ENCODE results near the gene GRID1.

Gene GRID1

GRCh38 chr10:86365346-86366032 lies 1.1 kb downstream of the GRID1 start:
- no peak for DNase-seq (ENCODE audit: low read depth)
- TF ChIP-seq, protein P1, sequence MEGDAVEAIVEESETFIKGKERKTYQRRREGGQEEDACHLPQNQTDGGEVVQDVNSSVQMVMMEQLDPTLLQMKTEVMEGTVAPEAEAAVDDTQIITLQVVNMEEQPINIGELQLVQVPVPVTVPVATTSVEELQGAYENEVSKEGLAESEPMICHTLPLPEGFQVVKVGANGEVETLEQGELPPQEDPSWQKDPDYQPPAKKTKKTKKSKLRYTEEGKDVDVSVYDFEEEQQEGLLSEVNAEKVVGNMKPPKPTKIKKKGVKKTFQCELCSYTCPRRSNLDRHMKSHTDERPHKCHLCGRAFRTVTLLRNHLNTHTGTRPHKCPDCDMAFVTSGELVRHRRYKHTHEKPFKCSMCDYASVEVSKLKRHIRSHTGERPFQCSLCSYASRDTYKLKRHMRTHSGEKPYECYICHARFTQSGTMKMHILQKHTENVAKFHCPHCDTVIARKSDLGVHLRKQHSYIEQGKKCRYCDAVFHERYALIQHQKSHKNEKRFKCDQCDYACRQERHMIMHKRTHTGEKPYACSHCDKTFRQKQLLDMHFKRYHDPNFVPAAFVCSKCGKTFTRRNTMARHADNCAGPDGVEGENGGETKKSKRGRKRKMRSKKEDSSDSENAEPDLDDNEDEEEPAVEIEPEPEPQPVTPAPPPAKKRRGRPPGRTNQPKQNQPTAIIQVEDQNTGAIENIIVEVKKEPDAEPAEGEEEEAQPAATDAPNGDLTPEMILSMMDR (IDR thresholded peaks at IDR 0.05; ENCODE audit: control insufficient read depth, extremely low read depth, insufficient read depth), result no peak
- H3K4me3 ChIP-seq (ENCODE audit: low read depth, low read length), result no peak overlapping the region

DNA sequence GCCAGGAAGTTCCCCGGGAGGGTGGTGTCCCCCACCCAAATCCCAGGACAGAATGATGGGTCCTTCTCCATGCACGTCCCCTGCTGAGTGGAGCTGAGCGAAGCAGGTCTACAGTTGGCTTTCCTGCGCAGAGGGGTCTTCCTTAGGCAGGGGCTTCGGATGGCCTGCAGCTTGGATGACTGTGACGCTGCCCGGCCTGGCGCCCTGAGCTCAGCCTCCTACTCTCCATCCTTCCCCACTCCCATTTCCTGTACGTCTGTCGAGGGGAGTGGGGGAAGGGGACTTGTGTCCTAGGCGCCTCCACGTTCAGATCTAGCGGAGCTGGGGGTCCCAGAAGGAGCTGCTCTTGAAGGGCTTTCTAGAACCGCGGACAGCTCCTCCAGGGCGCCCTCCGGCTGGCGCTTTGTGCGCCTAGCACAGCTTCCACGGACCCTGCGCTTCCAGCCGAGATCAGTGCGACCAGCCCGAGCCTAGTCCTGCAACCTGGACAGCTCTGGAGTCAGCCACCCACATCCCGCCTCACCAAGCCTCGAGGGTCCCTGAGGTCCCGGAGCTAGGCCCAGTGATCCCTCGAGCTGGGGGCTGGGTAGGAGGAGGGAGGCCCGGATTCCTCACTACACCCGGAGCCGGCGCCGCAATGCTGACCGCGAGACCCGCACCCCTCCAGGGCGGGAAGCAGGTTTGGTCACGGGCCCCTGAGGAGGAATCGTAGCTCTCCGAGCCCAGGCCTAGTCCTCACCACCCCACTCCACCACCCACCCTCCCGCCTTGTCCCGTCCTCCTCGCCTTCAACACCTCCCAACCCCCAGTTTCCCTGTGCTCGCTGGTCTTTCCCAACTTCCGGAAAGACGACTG lies 1.9 kb downstream of the GRID1 start:
- H3K4me3 ChIP-seq (ENCODE audit: low read depth, low read length), result no peak overlapping the region
- TF ChIP-seq, protein P1 (IDR thresholded peaks at IDR 0.05; ENCODE audit: control insufficient read depth, extremely low read depth, insufficient read depth), result no peak
- DNase-seq (ENCODE audit: low read depth), result no peak

- TF ChIP-seq, protein P1 (IDR thresholded peaks at IDR 0.05; ENCODE audit: control insufficient read depth, extremely low read depth, insufficient read depth), result no peak
- no peak overlapping the region for H3K4me3 ChIP-seq (ENCODE audit: low read depth, low read length)
- no peak for DNase-seq (ENCODE audit: low read depth)
Measured at GRCh38 chr10:86363833-86364490, 2.6 kb downstream of the GRID1 start.

DNA sequence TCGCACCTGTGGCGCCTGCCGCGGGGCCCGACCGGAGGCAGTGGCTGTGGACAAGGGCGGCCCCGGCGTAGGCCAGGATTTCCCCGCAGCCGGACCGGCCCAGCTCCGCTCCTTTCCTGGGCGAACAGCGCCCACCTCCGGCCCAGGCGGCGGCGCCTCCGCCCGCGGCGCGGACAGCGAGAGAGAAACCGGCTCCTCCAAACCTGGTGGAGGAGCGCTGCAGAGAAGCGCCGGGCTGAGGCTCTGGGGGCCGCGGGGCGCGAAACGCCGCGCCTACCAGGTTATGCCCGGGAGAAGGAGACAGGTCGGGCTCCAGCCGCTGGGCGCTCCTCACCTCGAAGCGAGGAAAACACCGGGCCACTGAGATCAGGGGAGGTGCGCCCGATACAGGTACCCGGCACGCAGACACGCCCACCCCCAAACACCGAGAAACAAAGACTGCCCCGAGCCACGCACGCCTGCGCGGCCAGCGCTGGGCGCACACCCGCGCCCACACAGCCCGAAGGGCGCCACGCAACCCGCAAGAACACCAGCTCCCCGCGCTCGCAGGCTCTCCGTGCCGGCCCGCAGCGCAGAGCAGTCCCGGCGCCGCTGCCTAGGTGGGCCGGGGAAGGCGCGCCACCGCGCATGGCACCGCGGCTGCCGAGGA lies 3.3 kb downstream of the GRID1 start:
- TF ChIP-seq, protein P1 (IDR thresholded peaks at IDR 0.05; ENCODE audit: control insufficient read depth, extremely low read depth, insufficient read depth), result peak; percentile 50
- no peak overlapping the region for H3K4me3 ChIP-seq (ENCODE audit: low read depth, low read length)
- no peak for DNase-seq (ENCODE audit: low read depth)

- H3K4me3 ChIP-seq (ENCODE audit: low read depth, low read length), result no peak overlapping the region
- DNase-seq (ENCODE audit: low read depth), result no peak
- TF ChIP-seq, protein P1 (IDR thresholded peaks at IDR 0.05; ENCODE audit: control insufficient read depth, extremely low read depth, insufficient read depth), result no peak
Measured at GRCh38 chr10:86362586-86363183, 3.9 kb downstream of the GRID1 start.

GRCh38 chr10:86362129-86362527 lies 4.5 kb downstream of the GRID1 start:
- TF ChIP-seq, protein P1 (IDR thresholded peaks at IDR 0.05; ENCODE audit: control insufficient read depth, extremely low read depth, insufficient read depth), result no peak
- no peak overlapping the region for H3K4me3 ChIP-seq (ENCODE audit: low read depth, low read length)
- no peak for DNase-seq (ENCODE audit: low read depth)
